ENCODE measurements around the gene KRT4.
"Not testable (repeated sequence)": the region's sequence is repeated elsewhere in the genome, so short reads cannot be mapped to it uniquely, and the experiment has no call there.

The KRT4 gene

GRCh38 chr12:52801773-52802172, 12.1 kb downstream of the KRT4 start:
- Histone ChIP-seq H3K9ac (ENCODE audit: low read depth, low read length) (no peak overlapping the region), H3K4me1 (ENCODE audit: control insufficient read depth, insufficient read depth, low read length) (peaks cover 25% of the 10 kb centered on the region), H3K27me3 (ENCODE audit: control insufficient read depth, insufficient read depth, low read length) (no peaks in the 10 kb centered on the region), H3K4me3 (ENCODE audit: low read depth, low read length) (no peak overlapping the region), H3K27ac (ENCODE audit: low read depth, low read length) (no peak overlapping the region), H3K9me3 (ENCODE audit: control insufficient read depth, insufficient read depth, low read length) (no peaks in the 10 kb centered on the region), H3K36me3 (ENCODE audit: control insufficient read depth, insufficient read depth, low read length) (no peaks in the 10 kb centered on the region)

GRCh38 chr12:52800259-52800917, 13.5 kb downstream of the KRT4 start:
- Histone ChIP-seq H3K9me3 (ENCODE audit: control insufficient read depth, insufficient read depth, low read length) (no peaks in the 10 kb centered on the region), H3K27me3 (ENCODE audit: control insufficient read depth, insufficient read depth, low read length) (no peaks in the 10 kb centered on the region), H3K4me1 (ENCODE audit: control insufficient read depth, insufficient read depth, low read length) (peaks cover 22% of the 10 kb centered on the region), H3K27ac (ENCODE audit: low read depth, low read length) (no peak overlapping the region), H3K9ac (ENCODE audit: low read depth, low read length) (no peak overlapping the region), H3K36me3 (ENCODE audit: control insufficient read depth, insufficient read depth, low read length) (no peaks in the 10 kb centered on the region), H3K4me3 (ENCODE audit: low read depth, low read length) (no peak overlapping the region)

GRCh38 chr12:52799505-52800211, 14.3 kb downstream of the KRT4 start:
- Histone ChIP-seq H3K36me3 (ENCODE audit: control insufficient read depth, insufficient read depth, low read length) (no peaks in the 10 kb centered on the region), H3K4me3 (ENCODE audit: low read depth, low read length) (no peak overlapping the region), H3K27ac (ENCODE audit: low read depth, low read length) (no peak overlapping the region), H3K9me3 (ENCODE audit: control insufficient read depth, insufficient read depth, low read length) (no peaks in the 10 kb centered on the region), H3K9ac (ENCODE audit: low read depth, low read length) (no peak overlapping the region), H3K27me3 (ENCODE audit: control insufficient read depth, insufficient read depth, low read length) (no peaks in the 10 kb centered on the region), H3K4me1 (ENCODE audit: control insufficient read depth, insufficient read depth, low read length) (peaks cover 15% of the 10 kb centered on the region)

- H3K4me3 ChIP-seq (ENCODE audit: low read depth, low read length) = no peak overlapping the region
- H3K4me1 ChIP-seq (ENCODE audit: control insufficient read depth, insufficient read depth, low read length) = peaks cover 15% of the 10 kb centered on the region
- H3K27me3 ChIP-seq (ENCODE audit: control insufficient read depth, insufficient read depth, low read length) = no peaks in the 10 kb centered on the region
- H3K36me3 ChIP-seq (ENCODE audit: control insufficient read depth, insufficient read depth, low read length) = no peaks in the 10 kb centered on the region
- no peaks in the 10 kb centered on the region for H3K9me3 ChIP-seq (ENCODE audit: control insufficient read depth, insufficient read depth, low read length)
- H3K9ac ChIP-seq (ENCODE audit: low read depth, low read length) = no peak overlapping the region
- H3K27ac ChIP-seq (ENCODE audit: low read depth, low read length) = no peak overlapping the region
These were observed 15.0 kb downstream of the KRT4 start for GRCh38 chr12:52798671-52799504.

GRCh38 chr12:52798003-52798670, 15.8 kb downstream of the KRT4 start:
- Histone ChIP-seq H3K36me3 (ENCODE audit: control insufficient read depth, insufficient read depth, low read length) (no peaks in the 10 kb centered on the region), H3K27ac (ENCODE audit: low read depth, low read length) (no peak overlapping the region), H3K4me1 (ENCODE audit: control insufficient read depth, insufficient read depth, low read length) (peaks cover 15% of the 10 kb centered on the region), H3K4me3 (ENCODE audit: low read depth, low read length) (no peak overlapping the region), H3K9me3 (ENCODE audit: control insufficient read depth, insufficient read depth, low read length) (no peaks in the 10 kb centered on the region), H3K9ac (ENCODE audit: low read depth, low read length) (no peak overlapping the region), H3K27me3 (ENCODE audit: control insufficient read depth, insufficient read depth, low read length) (no peaks in the 10 kb centered on the region)

- Histone ChIP-seq H3K27ac (ENCODE audit: low read depth, low read length) (no peak overlapping the region), H3K36me3 (ENCODE audit: control insufficient read depth, insufficient read depth, low read length) (no peaks in the 10 kb centered on the region), H3K27me3 (ENCODE audit: control insufficient read depth, insufficient read depth, low read length) (no peaks in the 10 kb centered on the region), H3K9me3 (ENCODE audit: control insufficient read depth, insufficient read depth, low read length) (no peaks in the 10 kb centered on the region), H3K9ac (ENCODE audit: low read depth, low read length) (no peak overlapping the region), H3K4me1 (ENCODE audit: control insufficient read depth, insufficient read depth, low read length) (peaks cover 15% of the 10 kb centered on the region), H3K4me3 (ENCODE audit: low read depth, low read length) (no peak overlapping the region)
These were observed 16.4 kb downstream of the KRT4 start for GRCh38 chr12:52797529-52797894.

GRCh38 chr12:52796839-52797528, 16.9 kb downstream of the KRT4 start:
- Histone ChIP-seq H3K4me3 (ENCODE audit: low read depth, low read length) (no peak overlapping the region), H3K9me3 (ENCODE audit: control insufficient read depth, insufficient read depth, low read length) (no peaks in the 10 kb centered on the region), H3K27ac (ENCODE audit: low read depth, low read length) (no peak overlapping the region), H3K27me3 (ENCODE audit: control insufficient read depth, insufficient read depth, low read length) (no peaks in the 10 kb centered on the region), H3K4me1 (ENCODE audit: control insufficient read depth, insufficient read depth, low read length) (peaks cover 15% of the 10 kb centered on the region), H3K36me3 (ENCODE audit: control insufficient read depth, insufficient read depth, low read length) (no peaks in the 10 kb centered on the region), H3K9ac (ENCODE audit: low read depth, low read length) (no peak overlapping the region)

- Histone ChIP-seq H3K9me3 (ENCODE audit: control insufficient read depth, insufficient read depth, low read length) (no peaks in the 10 kb centered on the region), H3K27ac (ENCODE audit: low read depth, low read length) (no peak overlapping the region), H3K4me1 (ENCODE audit: control insufficient read depth, insufficient read depth, low read length) (peaks cover 15% of the 10 kb centered on the region), H3K36me3 (ENCODE audit: control insufficient read depth, insufficient read depth, low read length) (no peaks in the 10 kb centered on the region), H3K27me3 (ENCODE audit: control insufficient read depth, insufficient read depth, low read length) (no peaks in the 10 kb centered on the region), H3K4me3 (ENCODE audit: low read depth, low read length) (no peak overlapping the region), H3K9ac (ENCODE audit: low read depth, low read length) (no peak overlapping the region)
These were observed 17.5 kb downstream of the KRT4 start for GRCh38 chr12:52796429-52796794.

GRCh38 chr12:52795694-52796428, 18.1 kb downstream of the KRT4 start, which contains the start of gene KRT3:
KRT3 (minus strand) TSS chr12:52796117; CDS start chr12:52796042, 75 bp downstream.
- Histone ChIP-seq H3K27me3 (ENCODE audit: control insufficient read depth, insufficient read depth, low read length) (no peaks in the 10 kb centered on the region), H3K4me3 (ENCODE audit: low read depth, low read length) (no peak within 1 kb of the TSS), H3K9ac (ENCODE audit: low read depth, low read length) (no peak within 1 kb of the TSS), H3K27ac (ENCODE audit: low read depth, low read length) (no peak within 1 kb of the TSS), H3K4me1 (ENCODE audit: control insufficient read depth, insufficient read depth, low read length) (peaks cover 15% of the 10 kb centered on the region), H3K36me3 (ENCODE audit: control insufficient read depth, insufficient read depth, low read length) (no peaks in the 10 kb centered on the region), H3K9me3 (ENCODE audit: control insufficient read depth, insufficient read depth, low read length) (no peaks in the 10 kb centered on the region)

- not testable (repeated sequence) for H3K36me3 ChIP-seq (ENCODE audit: control insufficient read depth, insufficient read depth, low read length); H3K9me3 ChIP-seq (ENCODE audit: control insufficient read depth, insufficient read depth, low read length); H3K4me3 ChIP-seq (ENCODE audit: low read depth, low read length); H3K27me3 ChIP-seq (ENCODE audit: control insufficient read depth, insufficient read depth, low read length); H3K27ac ChIP-seq (ENCODE audit: low read depth, low read length); H3K4me1 ChIP-seq (ENCODE audit: control insufficient read depth, insufficient read depth, low read length); H3K9ac ChIP-seq (ENCODE audit: low read depth, low read length)
These were observed 18.6 kb downstream of the KRT4 start for GRCh38 chr12:52795332-52795674.

Measured in HUES48 (cell line).